ENCODE measurements around the gene CD55. TPM values are rescaled to one million over a fixed set of nuclear protein-coding genes. Genes with fewer than 3 reads are reported as not detected.

CD55 gene
- total RNA-seq, 1 experiment from 2014 or later, result 17.2 TPM

DNA sequence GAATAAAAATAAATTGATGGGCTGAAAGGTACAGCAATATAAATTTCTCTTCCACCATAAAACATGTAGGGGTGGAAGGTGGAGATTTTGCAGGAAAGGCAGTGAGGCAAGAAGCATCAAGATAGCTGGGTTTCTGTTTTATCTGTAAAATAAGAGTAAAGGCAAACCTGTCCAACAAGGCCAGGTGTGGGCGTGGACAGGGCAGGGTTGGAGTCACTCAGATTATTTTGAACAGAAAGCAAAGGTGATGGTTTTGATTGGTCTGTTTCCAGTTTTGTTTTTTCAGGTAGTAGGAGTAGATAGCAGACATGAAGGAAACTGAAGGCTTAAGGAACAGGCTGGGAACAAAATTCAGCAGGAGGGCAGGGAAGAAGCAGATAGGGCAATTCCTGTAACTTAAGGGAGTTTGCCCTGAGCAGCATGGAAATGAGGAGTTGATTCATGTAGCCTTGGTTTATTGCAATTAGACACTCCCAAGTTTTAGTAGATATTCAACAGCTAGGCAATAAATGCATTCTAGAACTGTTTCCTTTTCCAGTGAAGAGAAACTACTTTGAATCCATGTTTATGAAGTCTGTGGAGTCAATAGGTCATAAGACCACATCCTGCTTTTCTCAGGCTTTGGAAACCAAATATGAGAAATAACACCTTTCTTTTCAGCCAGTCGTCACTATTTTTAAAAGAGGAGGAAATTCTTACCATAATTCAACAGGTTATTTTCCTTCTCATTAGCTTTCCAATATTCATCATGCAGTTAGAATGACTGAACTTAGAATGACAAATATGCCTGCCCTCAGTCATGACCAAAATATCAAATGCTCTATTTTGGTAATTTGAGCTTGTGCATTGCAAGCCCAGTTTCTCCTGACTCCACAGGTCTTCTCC is 38.7 kb upstream of the CD55 start:
- ChIA-PET CTCF (no interaction called here), POLR2A (no interaction called here)
- no peak overlapping the region for H3K27ac Mint-ChIP-seq
- no peaks in the 10 kb centered on the region for H3K27me3 Mint-ChIP-seq (ENCODE audit: low read depth)
- no peak for DNase-seq (ENCODE audit: low spot score)
- no peaks in the 10 kb centered on the region for H3K36me3 Mint-ChIP-seq
- TF ChIP-seq ZNF425 (CRISPR knock-in tag; conservative IDR thresholded peaks at IDR 0.05) (no peak), USF2 (CRISPR knock-in tag; IDR thresholded peaks at IDR 0.05) (no peak), ESRRA (CRISPR knock-in tag; IDR thresholded peaks at IDR 0.05; ENCODE audit: borderline replicate concordance) (no peak), MLX (CRISPR knock-in tag; IDR thresholded peaks at IDR 0.05) (no peak), NFATC4 (CRISPR knock-in tag; IDR thresholded peaks at IDR 0.05) (no peak), MYBL2 (CRISPR knock-in tag; IDR thresholded peaks at IDR 0.05) (no peak), ZNF396 (CRISPR knock-in tag; IDR thresholded peaks at IDR 0.05; ENCODE audit: borderline replicate concordance) (no peak)
- TF ChIP-seq, protein P1, sequence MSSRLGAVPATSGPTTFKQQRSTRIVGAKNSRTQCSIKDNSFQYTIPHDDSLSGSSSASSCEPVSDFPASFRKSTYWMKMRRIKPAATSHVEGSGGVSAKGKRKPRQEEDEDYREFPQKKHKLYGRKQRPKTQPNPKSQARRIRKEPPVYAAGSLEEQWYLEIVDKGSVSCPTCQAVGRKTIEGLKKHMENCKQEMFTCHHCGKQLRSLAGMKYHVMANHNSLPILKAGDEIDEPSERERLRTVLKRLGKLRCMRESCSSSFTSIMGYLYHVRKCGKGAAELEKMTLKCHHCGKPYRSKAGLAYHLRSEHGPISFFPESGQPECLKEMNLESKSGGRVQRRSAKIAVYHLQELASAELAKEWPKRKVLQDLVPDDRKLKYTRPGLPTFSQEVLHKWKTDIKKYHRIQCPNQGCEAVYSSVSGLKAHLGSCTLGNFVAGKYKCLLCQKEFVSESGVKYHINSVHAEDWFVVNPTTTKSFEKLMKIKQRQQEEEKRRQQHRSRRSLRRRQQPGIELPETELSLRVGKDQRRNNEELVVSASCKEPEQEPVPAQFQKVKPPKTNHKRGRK (CRISPR knock-in tag; IDR thresholded peaks at IDR 0.05; ENCODE audit: borderline replicate concordance), result no peak
- no peak for ATAC-seq
- H3K4me1 Mint-ChIP-seq, result peaks cover 13% of the 10 kb centered on the region
- H3K4me3 Mint-ChIP-seq, result no peak overlapping the region
- H3K9me3 Mint-ChIP-seq, result no peaks in the 10 kb centered on the region

- no peak overlapping the region for H3K4me3 Mint-ChIP-seq
- ChIA-PET POLR2A (no interaction called here), CTCF (no interaction called here)
- no peak overlapping the region for H3K27ac Mint-ChIP-seq
- TF ChIP-seq, protein P2, sequence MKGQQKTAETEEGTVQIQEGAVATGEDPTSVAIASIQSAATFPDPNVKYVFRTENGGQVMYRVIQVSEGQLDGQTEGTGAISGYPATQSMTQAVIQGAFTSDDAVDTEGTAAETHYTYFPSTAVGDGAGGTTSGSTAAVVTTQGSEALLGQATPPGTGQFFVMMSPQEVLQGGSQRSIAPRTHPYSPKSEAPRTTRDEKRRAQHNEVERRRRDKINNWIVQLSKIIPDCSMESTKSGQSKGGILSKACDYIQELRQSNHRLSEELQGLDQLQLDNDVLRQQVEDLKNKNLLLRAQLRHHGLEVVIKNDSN (CRISPR knock-in tag; IDR thresholded peaks at IDR 0.05), result no peak
- peaks cover 20% of the 10 kb centered on the region for H3K4me1 Mint-ChIP-seq
- no peaks in the 10 kb centered on the region for H3K36me3 Mint-ChIP-seq
- ATAC-seq, result no peak
- no peaks in the 10 kb centered on the region for H3K27me3 Mint-ChIP-seq (ENCODE audit: low read depth)
- no peak for DNase-seq (ENCODE audit: low spot score)
- no peaks in the 10 kb centered on the region for H3K9me3 Mint-ChIP-seq
Observed at GRCh38 chr1:207283421-207283820, 38.1 kb upstream of the CD55 start.

DNA sequence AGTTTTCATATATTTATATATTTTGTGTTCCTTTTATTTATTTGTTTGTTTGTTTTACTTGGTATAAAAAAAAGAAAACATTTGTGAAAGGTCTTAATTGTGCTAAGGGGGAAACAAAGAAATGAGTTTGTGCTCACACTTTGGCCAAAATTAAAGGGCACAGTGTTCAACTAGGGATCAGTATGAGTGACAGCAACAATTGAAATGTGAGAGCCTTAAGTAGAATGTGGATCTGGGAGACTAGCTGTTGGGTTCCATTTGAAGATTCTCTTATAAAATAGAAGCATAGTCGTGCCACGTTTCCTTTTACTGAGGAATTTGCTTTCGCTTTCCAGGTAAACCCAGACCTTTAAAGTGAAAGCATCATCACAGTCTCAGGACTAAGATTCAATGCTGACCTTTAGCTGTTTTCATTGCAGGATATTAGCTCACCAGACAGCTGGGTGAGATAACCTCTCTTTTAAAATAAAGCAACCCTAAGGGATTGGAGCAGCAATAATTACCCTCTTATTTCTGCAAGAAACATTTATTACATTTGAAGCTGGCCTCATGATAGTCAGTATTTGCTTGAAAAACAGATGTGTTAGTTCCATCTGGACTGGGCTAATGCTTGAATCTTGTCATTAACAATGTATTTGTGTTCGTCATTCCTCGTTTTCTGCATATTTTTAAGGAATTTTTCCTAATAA is 37.1 kb upstream of the CD55 start:
- Mint-ChIP-seq H3K27me3 (ENCODE audit: low read depth) (no peaks in the 10 kb centered on the region), H3K4me1 (peaks cover 22% of the 10 kb centered on the region), H3K4me3 (no peak overlapping the region), H3K9me3 (peaks cover 5% of the 10 kb centered on the region), H3K27ac (no peak overlapping the region), H3K36me3 (no peaks in the 10 kb centered on the region)
- ATAC-seq (no peak), DNase-seq (ENCODE audit: low spot score) (no peak)
- CTCF ChIA-PET, result no interaction called here
- TF ChIP-seq ZNF317 (CRISPR knock-in tag; IDR thresholded peaks at IDR 0.05; ENCODE audit: borderline replicate concordance, low read depth), result no peak
- no peak for TF ChIP-seq ERG (CRISPR knock-in tag; IDR thresholded peaks at IDR 0.05)
- TF ChIP-seq GRHL2 (CRISPR knock-in tag; IDR thresholded peaks at IDR 0.05; ENCODE audit: insufficient replicate concordance, severe bottlenecking), result no peak
- TF ChIP-seq, protein P3, sequence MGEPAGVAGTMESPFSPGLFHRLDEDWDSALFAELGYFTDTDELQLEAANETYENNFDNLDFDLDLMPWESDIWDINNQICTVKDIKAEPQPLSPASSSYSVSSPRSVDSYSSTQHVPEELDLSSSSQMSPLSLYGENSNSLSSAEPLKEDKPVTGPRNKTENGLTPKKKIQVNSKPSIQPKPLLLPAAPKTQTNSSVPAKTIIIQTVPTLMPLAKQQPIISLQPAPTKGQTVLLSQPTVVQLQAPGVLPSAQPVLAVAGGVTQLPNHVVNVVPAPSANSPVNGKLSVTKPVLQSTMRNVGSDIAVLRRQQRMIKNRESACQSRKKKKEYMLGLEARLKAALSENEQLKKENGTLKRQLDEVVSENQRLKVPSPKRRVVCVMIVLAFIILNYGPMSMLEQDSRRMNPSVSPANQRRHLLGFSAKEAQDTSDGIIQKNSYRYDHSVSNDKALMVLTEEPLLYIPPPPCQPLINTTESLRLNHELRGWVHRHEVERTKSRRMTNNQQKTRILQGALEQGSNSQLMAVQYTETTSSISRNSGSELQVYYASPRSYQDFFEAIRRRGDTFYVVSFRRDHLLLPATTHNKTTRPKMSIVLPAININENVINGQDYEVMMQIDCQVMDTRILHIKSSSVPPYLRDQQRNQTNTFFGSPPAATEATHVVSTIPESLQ (CRISPR knock-in tag; IDR thresholded peaks at IDR 0.05), result no peak
- POLR2A ChIA-PET, result no interaction called here

Measured in WTC11 (cell line).